Right lobe of liver (tissue), 4 donors: Measurements from ENCODE around the gene RCBTB2.

Experiments used
- CTCF ChIP-seq, 4 donors: fragments of 200-600 bp in 3 of 4; fragments of 450-650 bp in 1 of 4; IDR thresholded peaks; one replicate each; pipeline versions ENCODE4 v1.5.1 to v1.8.0; 2016 to 2022; ENCODE audit warnings: antibody characterized with exemption in 4 of 4, mild to moderate bottlenecking in 2 of 4
- POLR2A ChIP-seq: fragments of 450-650 bp; IDR thresholded peaks from one replicate; pipeline ENCODE4 v1.6.1; 2017; ENCODE audit warnings: antibody characterized with exemption, mild to moderate bottlenecking
- donor health status: DM: no; HTN: no; CAD: no.
- donor health status: DM: no; HTN: no; CAD: no.
- donor health status: DM: no; HTN: yes; CAD: no.

GRCh38 chr13:48486362-48486761, 46.5 kb downstream of the RCBTB2 start:
- TF ChIP-seq POLR2A (no peak), CTCF (IDR thresholded peaks at IDR 0.05) (no peak)
